Neural cell (in vitro differentiated cells): ENCODE data around the gene CALY.

Experiments used
- CTCF ChIP-seq: fragments of 450-650 bp; IDR thresholded peaks from 2 replicates; pipeline ENCODE4 v1.5.1; 2014; ENCODE audit warnings: antibody characterized with exemption, mild to moderate bottlenecking, moderate library complexity; ENCODE audit not compliant: poor library complexity, severe bottlenecking
- POLR2AphosphoS5 ChIP-seq: IDR thresholded peaks from 2 replicates; pipeline ENCODE4 v1.6.1; 2012

- TF ChIP-seq CTCF (no peak), POLR2AphosphoS5 (no peak)
These were observed 48.5 kb upstream of the CALY start for GRCh38 chr10:133385214-133385613.
